C4-2B (cell line): ENCODE measurements around the gene TCERG1L.

Experiments used
- CTCF ChIP-seq: fragments of 450-650 bp; conservative IDR thresholded peaks from 2 replicates; pipeline ENCODE4 v1.5.1; 2017; ENCODE audit warnings: mild to moderate bottlenecking
- ZFX ChIP-seq: fragments of 450-650 bp; IDR thresholded peaks from 2 replicates; pipeline ENCODE4 v1.6.1; 2017

GRCh38 chr10:131245475-131246059 lies 66.0 kb downstream of the TCERG1L start:
- TF ChIP-seq CTCF (no peak), ZFX (no peak)
